GM12873 (cell line): Measurements from ENCODE around the gene VPS51.

ENCODE experiments used
- CTCF ChIP-seq: IDR thresholded peaks from 2 replicates; pipeline ENCODE4 v1.5.1; 2012; ENCODE audit warnings: low read depth, mild to moderate bottlenecking, moderate library complexity, low read length, control low read depth; ENCODE audit not compliant: insufficient read depth; ENCODE audit errors: missing control alignments

VPS51 gene

GRCh38 chr11:65135633-65136145 lies 39.7 kb downstream of the VPS51 start:
- TF ChIP-seq CTCF: no peak

GRCh38 chr11:65136515-65137096 lies 40.6 kb downstream of the VPS51 start:
- no peak for TF ChIP-seq CTCF

- no peak for TF ChIP-seq CTCF
Observed at GRCh38 chr11:65141896-65142494, 46.0 kb downstream of the VPS51 start.

- TF ChIP-seq CTCF: no peak
Observed at GRCh38 chr11:65147352-65148075, 51.5 kb downstream of the VPS51 start.

GRCh38 chr11:65148657-65149056 lies 52.6 kb downstream of the VPS51 start:
- TF ChIP-seq CTCF: no peak

GRCh38 chr11:65150509-65151299 lies 54.7 kb downstream of the VPS51 start:
- no peak for TF ChIP-seq CTCF

GRCh38 chr11:65151331-65151899 lies 55.4 kb downstream of the VPS51 start:
- no peak for TF ChIP-seq CTCF
